GM04504 (cell line): ENCODE data around the gene SCN3A.

Experiments
- DNase-seq: peaks from one replicate; pipeline ENCODE4 v3.0.0-alpha.2; 2012; ENCODE audit warnings: low read depth

The SCN3A gene

DNA sequence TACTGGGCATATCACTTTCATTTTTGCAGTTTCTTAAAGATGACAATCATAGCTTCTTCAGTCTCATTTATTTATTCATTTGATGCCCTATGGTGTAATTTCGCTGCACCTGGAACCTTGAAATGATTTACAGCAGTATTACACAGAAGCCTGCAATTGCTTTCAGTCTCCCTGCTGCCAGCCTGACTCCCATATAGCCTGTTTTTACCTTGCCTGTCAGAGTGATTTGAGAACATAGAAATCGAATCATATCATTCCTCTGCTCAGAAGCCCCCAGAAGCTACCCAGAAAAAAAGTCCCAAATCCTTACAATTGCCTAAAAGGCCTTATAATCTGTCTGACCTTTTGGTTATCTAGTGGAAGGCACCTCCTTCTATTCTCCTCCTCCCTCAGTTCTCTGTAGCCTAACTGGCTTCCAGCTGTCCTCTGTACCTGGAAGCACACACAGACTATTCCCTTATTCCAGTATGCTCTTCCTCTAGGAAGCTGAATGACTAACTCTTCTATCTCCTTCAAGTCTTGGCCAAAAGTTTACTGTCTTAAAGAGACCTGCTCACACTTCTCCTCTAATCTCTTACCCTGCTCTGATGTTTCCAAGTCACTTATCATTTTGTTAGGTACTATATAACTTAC lies 12.6 kb downstream of the SCN3A start:
- DNase-seq: no peak

DNA sequence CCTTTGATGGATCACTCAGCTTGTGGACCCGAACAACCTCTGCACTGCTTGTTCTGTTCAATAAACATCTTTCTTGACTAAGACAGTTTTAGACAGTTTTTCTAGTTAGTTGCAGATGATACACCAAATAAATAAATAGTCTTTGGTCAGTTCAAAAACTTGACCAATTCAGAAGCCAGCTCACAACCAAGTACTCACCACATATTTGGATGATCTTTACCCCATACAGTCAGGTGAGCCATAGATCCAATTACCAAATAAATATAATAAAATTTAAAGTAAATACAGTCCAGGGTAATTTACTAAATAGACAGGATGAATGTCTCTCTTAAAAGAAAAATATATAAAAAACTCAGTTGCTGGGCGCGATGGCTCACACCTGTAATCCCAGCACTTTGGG lies 18.2 kb downstream of the SCN3A start:
- DNase-seq: no peak

DNA sequence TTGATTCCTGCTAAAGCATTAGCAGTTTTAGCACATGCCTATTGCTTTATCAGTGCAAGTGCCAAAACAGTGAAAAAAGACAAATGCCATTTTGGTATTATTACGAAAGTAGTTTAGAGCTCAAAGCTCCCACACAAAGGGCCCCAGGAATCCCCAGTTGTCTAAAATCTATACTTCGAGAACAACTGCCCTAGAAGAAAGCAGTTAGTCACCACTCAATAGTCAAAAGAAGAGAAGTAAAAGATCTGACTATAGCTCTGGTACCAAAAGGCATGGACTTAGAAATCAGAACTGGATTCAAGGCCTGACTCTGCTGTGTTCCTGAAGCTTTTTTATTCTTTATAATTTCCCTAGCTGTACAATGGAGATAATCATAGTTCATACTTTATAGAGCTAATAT lies 21.8 kb downstream of the SCN3A start:
- no peak for DNase-seq

- no peak for DNase-seq
These were observed 27.1 kb downstream of the SCN3A start for GRCh38 chr2:165176780-165177179.

DNA sequence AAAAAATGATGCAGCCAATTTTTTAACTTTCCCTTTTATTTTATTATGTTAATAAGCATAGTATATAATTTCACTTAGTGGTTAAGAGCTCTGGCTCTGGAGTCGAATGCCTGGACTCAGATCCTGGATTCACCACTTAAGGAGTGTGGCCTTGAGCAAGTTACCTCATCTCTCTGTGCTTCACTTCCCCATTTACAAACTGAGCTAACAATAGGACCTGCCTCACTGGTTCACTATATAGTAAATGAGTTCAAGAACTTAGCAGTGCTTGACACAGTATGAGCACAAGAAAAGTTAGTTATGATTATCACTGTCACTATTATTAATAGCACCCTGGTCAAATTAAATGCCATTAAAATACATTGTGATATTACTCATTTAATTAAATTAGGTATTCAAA lies 30.6 kb downstream of the SCN3A start:
- DNase-seq: no peak

GRCh38 chr2:165164201-165164600 lies 39.6 kb downstream of the SCN3A start:
- no peak for DNase-seq

- DNase-seq: no peak
These were observed 40.1 kb downstream of the SCN3A start for GRCh38 chr2:165163761-165164160.

- no peak for DNase-seq
These were observed 41.4 kb downstream of the SCN3A start for GRCh38 chr2:165162466-165162865.

GRCh38 chr2:165161510-165161909 lies 42.3 kb downstream of the SCN3A start:
- no peak for DNase-seq

- DNase-seq: no peak
These were observed 46.7 kb downstream of the SCN3A start for GRCh38 chr2:165157160-165157559.

- DNase-seq: no peak
These were observed 48.7 kb downstream of the SCN3A start for GRCh38 chr2:165155152-165155551.

DNA sequence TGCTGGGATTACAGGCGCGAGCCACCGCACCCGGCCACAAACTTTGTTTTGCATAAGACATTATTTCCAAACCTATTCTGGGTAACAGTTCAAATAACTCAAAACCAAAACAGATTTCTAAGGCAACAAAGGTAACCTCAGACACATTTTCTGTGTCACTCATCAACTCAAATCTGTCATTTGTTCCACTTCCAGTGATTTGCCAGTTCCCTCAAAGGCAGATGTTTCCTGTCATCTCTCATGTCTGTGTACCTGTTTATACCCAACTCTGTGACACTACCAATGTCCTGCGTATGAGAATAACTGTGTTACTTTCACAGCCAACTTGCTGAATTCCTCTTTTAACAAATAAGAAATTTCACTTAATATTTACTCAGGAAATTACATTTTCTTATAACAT lies 54.4 kb downstream of the SCN3A start:
- DNase-seq: no peak

- DNase-seq: no peak
These were observed 56.4 kb downstream of the SCN3A start for GRCh38 chr2:165147186-165148045.

GRCh38 chr2:165144315-165144714 lies 59.5 kb downstream of the SCN3A start:
- no peak for DNase-seq

- no peak for DNase-seq
These were observed 62.1 kb downstream of the SCN3A start for GRCh38 chr2:165141601-165142354.

DNA sequence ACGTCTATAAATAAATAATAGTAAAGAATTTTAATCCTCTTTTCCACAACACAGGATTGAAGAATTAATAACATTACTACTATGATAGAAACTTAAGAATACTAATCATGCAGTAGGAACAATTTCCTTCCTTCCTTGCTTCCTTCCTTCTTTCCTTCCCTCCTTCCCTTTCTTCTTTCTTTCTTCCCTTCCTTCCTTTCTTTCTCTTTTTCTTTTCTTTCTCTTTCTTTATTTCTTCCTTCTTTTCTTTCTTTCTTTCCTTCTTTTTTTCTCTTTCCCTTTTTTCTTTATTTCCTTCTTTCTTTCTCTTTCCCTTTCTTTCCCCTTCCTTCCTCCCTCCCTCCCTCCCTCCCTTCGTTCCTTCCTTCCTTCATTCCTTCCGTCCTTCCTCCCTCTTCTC lies 77.6 kb downstream of the SCN3A start:
- DNase-seq: no peak

- no peak for DNase-seq
These were observed 81.3 kb downstream of the SCN3A start for GRCh38 chr2:165122521-165122920.

DNA sequence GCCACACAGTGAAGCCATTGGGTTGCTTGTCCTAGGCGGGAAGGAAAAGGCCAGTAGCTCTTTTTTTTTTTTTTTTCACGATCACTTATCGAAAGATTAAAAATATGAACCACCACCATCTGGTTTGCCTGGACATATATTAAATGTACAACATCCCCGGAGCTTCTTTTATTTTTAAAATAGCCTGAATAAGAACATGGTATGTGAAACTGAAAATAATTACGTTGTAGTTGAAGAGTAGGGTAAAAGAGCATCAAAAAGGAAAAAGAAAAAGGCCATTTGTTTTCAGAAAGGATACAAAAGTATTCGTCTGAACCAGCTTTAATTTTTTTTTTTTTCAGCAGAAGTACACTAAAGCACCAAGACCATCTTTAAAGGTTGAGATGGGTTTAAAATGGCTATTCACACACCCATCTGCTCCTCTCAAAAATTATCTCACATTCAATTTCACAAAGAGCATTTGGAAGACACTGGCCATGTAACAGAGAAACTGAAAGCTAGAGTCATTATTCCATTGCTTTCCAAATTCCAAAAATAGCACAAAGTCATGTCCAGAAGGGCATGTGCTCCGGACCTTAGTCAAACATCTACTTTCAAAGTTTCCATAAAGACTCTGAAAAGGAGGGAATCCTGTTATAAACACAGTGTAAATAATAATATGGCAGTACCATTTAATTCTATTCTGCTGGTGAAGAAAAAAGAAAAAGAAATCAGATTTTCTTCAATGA lies 82.9 kb downstream of the SCN3A start:
- no peak for DNase-seq

DNA sequence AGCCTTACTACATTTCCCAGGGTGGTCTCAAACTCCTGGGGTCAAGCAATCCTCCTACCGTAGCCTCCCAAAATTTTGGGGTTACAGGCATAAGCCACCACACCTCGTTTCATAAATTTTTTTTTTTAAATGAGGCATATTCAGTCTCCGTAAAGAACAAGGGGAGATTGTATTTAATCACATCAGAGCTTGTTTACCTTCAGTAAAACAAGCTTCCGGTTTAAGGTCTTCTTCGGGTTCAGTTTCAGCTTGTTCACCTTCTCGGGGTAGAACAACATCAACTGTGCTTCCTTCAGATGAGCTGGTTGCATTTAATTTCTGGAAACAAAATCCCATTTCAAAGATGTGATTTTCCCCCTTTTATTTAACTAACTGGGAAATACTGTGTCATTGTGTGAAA lies 88.6 kb downstream of the SCN3A start:
- no peak for DNase-seq

- no peak for DNase-seq
These were observed 89.4 kb downstream of the SCN3A start for GRCh38 chr2:165114346-165114939.

GRCh38 chr2:165113414-165113813 lies 90.4 kb downstream of the SCN3A start:
- no peak for DNase-seq

DNA sequence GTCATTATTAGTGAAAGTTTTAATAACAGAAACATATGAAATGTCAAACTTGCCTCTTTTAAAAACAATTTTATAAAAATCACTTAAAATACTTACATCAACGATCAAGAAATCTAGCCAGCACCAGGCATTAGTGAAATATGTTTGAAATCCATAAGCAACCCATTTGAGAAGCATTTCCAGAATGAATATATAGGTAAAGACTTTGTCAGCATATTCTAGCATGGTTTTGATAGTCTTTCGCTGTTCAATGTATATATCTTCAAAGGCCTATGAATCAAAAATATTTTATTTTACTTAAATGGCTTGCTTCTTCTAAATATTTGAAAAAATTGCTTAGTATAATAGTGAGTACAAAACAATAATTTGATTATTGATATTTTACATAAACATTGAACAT lies 91.1 kb downstream of the SCN3A start:
- DNase-seq: no peak
